DND-41 (cell line): ENCODE measurements around the gene SNAP47.

Experiments
- ATAC-seq: fragments of 200-7000 bp; cut with Tn5 transposase; 3 replicates; pipeline ENCODE4 v1.9.1; 2021; ENCODE audit warnings: low read depth; ENCODE audit not compliant: insufficient read depth
- DNase-seq: peaks from one replicate; pipeline ENCODE4 v3.0.0-alpha.2; 2020
- H2AFZ ChIP-seq: 2 replicates; pipeline ENCODE4 v1.6.0; 2012; ENCODE audit warnings: low read depth, low read length
- H3K27ac ChIP-seq: 2 replicates; pipeline ENCODE4 v1.5.1; 2012; ENCODE audit warnings: low read length, inconsistent platforms
- H3K27me3 ChIP-seq: fragments of 200-600 bp; sonication (generic); 2 replicates; pipeline ENCODE4 v1.6.0; 2012; ENCODE audit warnings: low read length, mild to moderate bottlenecking, inconsistent platforms; ENCODE audit not compliant: insufficient read depth, poor library complexity
- H3K36me3 ChIP-seq: 2 replicates; pipeline ENCODE4 v1.5.1; 2012; ENCODE audit warnings: low read length, inconsistent platforms; ENCODE audit not compliant: insufficient read depth
- H3K4me1 ChIP-seq: 2 replicates; pipeline ENCODE4 v1.5.1; 2012; ENCODE audit warnings: mild to moderate bottlenecking, low read length; ENCODE audit not compliant: insufficient read depth
- H3K4me2 ChIP-seq: 2 replicates; pipeline ENCODE4 v1.6.0; 2012; ENCODE audit warnings: mild to moderate bottlenecking, moderate library complexity, low read length, inconsistent platforms; ENCODE audit not compliant: insufficient read depth
- H3K4me3 ChIP-seq, 2 experiments: fragments of 200-600 bp in 1 of 2; shearing (Covaris generic) in 1 of 2; 2 replicates each; pipeline ENCODE4 v1.5.1; 2012 to 2016; ENCODE audit warnings: inconsistent platforms in 2 of 2, low read length in 2 of 2, mild to moderate bottlenecking in 2 of 2, low read depth in 1 of 2, moderate library complexity in 1 of 2
- H3K79me2 ChIP-seq: 2 replicates; pipeline ENCODE4 v1.6.0; 2012; ENCODE audit warnings: low read length, inconsistent platforms; ENCODE audit not compliant: insufficient read depth
- H3K9ac ChIP-seq: 2 replicates; pipeline ENCODE4 v1.6.0; 2012; ENCODE audit warnings: low read depth, mild to moderate bottlenecking, inconsistent platforms, low read length, moderate library complexity
- H3K9me3 ChIP-seq: 2 replicates; pipeline ENCODE4 v1.5.1; 2012; ENCODE audit warnings: low read length, moderate library complexity, mild to moderate bottlenecking, inconsistent platforms; ENCODE audit not compliant: insufficient read depth, severe bottlenecking
- H4K20me1 ChIP-seq: 2 replicates; pipeline ENCODE4 v1.6.0; 2012; ENCODE audit warnings: low read length; ENCODE audit not compliant: insufficient read depth
- EZH2 ChIP-seq: IDR thresholded peaks from 3 replicates; pipeline ENCODE4 v1.6.1; 2012; ENCODE audit warnings: borderline replicate concordance, low read depth, mild to moderate bottlenecking, moderate library complexity, low read length, inconsistent platforms; ENCODE audit not compliant: severe bottlenecking
- TF ChIP-seq, protein P1 (sequence below): IDR thresholded peaks from 2 replicates; pipeline ENCODE4 v1.5.1; 2012; ENCODE audit warnings: borderline replicate concordance, low read length, moderate library complexity, mild to moderate bottlenecking; ENCODE audit not compliant: poor library complexity, severe bottlenecking; ENCODE audit errors: extremely low read depth

Gene SNAP47

DNA sequence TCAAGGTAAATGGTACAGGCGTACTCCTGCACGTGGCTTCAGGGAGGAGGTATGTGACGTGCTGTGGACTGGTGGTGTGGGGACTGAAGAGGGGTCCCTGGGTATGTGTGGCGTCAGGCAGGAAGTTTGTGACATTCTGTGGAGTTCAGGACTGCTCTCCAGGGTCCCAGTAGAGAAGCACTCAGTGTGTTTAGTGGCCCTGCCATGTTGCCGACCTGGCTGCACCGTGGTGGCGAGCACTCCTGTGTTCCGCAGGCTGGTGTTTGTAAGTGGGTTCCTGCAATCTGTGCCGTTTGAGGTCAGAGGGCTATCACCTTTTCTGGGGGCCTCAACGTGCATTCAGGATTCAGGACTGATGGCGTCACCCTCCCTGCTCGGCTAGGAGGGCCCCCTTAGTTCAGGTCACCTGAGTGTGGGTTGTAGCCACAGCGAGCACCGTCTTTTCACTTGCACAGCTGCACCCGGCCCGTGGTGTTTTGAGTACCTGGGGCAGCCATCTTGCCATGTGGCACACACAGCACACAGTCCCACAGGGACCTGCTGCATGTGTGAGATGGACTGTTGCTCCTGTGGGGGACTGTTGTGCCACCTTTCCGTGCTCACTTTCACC lies 26.5 kb downstream of the SNAP47 start:
- Histone ChIP-seq H3K79me2 (peaks cover 10% of the 10 kb centered on the region), H4K20me1 (peaks cover 36% of the 10 kb centered on the region), H3K27ac (no peak overlapping the region), H2AFZ (no peak overlapping the region), H3K9me3 (no peaks in the 10 kb centered on the region), H3K4me2 (no peak overlapping the region), H3K4me3 (no peak overlapping the region), H3K9ac (no peak overlapping the region), H3K27me3 (no peaks in the 10 kb centered on the region), H3K36me3 (peaks cover 86% of the 10 kb centered on the region), H3K4me1 (peaks cover 13% of the 10 kb centered on the region)
- DNase-seq (no peak), ATAC-seq (no peak)
- TF ChIP-seq EZH2 = no peak
- TF ChIP-seq, protein P1, sequence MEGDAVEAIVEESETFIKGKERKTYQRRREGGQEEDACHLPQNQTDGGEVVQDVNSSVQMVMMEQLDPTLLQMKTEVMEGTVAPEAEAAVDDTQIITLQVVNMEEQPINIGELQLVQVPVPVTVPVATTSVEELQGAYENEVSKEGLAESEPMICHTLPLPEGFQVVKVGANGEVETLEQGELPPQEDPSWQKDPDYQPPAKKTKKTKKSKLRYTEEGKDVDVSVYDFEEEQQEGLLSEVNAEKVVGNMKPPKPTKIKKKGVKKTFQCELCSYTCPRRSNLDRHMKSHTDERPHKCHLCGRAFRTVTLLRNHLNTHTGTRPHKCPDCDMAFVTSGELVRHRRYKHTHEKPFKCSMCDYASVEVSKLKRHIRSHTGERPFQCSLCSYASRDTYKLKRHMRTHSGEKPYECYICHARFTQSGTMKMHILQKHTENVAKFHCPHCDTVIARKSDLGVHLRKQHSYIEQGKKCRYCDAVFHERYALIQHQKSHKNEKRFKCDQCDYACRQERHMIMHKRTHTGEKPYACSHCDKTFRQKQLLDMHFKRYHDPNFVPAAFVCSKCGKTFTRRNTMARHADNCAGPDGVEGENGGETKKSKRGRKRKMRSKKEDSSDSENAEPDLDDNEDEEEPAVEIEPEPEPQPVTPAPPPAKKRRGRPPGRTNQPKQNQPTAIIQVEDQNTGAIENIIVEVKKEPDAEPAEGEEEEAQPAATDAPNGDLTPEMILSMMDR = no peak

DNA sequence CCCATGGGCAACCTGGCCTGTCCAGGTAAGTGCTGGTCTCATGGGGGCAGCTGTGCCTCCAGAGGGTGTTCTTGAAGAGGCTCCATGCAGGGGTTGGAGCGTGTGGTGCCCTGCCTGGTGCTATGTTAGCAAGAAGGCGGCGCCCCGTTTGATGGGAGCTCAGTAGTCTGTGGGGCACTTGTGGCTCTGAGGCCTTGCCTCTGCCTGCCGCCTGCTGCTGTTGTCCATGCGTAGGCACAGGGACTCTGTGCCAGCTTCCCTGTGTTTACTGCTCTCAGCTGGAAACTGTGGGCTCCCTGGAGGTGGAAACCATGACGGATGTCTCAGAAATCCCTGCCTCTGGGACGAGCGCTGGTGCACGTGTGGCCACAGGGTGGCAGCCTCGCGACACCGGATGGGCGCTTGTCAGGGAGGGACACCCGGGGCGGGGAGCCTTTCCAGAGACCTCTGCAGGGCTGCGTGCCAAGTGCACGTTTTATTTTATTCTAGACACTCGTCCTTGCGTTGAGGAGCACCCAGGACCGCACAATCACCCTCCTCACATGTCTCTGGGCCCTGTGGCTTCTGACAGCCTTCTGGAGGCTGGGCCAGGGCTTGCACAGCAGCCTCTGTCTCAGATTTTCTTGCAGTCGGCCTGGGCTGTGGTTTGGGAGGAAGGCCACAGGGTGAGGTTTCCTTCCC lies 27.1 kb downstream of the SNAP47 start:
- H3K4me3 ChIP-seq = no peak overlapping the region
- H3K27me3 ChIP-seq = no peaks in the 10 kb centered on the region
- peak; percentile 87 for DNase-seq
- peaks cover 86% of the 10 kb centered on the region for H3K36me3 ChIP-seq
- peak; percentile 85 for ATAC-seq
- H2AFZ ChIP-seq = no peak overlapping the region
- no peaks in the 10 kb centered on the region for H3K9me3 ChIP-seq
- TF ChIP-seq, protein P1 = peak; percentile 99
- no peak for TF ChIP-seq EZH2
- peaks cover 7% of the 10 kb centered on the region for H3K79me2 ChIP-seq
- peaks cover 13% of the 10 kb centered on the region for H3K4me1 ChIP-seq
- H3K27ac ChIP-seq = no peak overlapping the region
- no peak overlapping the region for H3K9ac ChIP-seq
- peaks cover 37% of the 10 kb centered on the region for H4K20me1 ChIP-seq
- no peak overlapping the region for H3K4me2 ChIP-seq

DNA sequence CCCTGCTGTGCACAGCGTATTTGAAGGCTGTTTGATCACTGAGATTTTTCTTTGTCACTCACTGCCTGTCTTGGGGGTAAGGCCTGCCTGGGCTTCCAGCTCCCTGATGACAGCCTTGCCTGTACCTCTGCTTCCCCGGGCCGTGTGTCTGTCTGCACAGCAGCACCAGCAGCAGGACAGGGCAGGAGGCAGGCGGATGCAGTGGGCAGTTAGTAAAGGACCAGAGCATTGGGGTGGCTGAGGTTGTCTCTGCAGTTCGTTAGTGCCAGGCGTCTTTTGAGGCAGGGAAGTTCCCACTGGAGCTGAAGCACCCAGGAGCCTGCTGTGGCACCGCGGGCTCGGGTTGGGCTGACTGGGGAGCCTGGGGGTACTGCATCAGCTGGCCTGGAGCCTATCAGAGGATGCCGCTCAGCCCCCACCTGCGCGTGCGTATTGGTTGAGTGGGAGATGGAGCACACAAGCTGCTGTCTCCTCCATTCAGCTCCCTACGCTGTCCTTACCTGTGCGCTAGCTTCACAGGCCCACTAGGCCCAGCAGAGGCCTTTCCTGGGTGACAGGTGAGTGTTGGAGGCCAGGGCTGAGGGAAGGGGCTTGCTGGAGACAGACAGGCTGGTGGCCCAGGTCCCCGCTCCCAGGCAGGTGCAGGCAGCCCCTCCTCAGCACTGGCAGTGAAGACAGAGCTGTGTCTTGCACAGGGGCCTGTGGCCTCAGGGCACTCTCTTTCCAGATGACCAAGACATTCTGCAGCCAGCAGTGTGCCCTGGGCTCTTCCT lies 28.2 kb downstream of the SNAP47 start:
- Histone ChIP-seq H3K27me3 (no peaks in the 10 kb centered on the region), H3K9ac (no peak overlapping the region)

More for the DNA sequence above, 28.2 kb downstream of the SNAP47 start:
- Histone ChIP-seq H4K20me1 (peaks cover 41% of the 10 kb centered on the region), H3K4me1 (peaks cover 13% of the 10 kb centered on the region), H3K4me2 (no peak overlapping the region), H3K4me3 (no peak overlapping the region), H3K79me2 (peaks cover 7% of the 10 kb centered on the region), H3K9me3 (no peaks in the 10 kb centered on the region), H2AFZ (no peak overlapping the region), H3K27ac (no peak overlapping the region), H3K36me3 (peaks cover 88% of the 10 kb centered on the region)
- TF ChIP-seq, protein P1 = no peak
- no peak for TF ChIP-seq EZH2
- no peak for ATAC-seq
- no peak for DNase-seq
